ENCODE results near the gene E2F2. TPM values are rescaled to one million over a fixed set of nuclear protein-coding genes. Genes with fewer than 3 reads are reported as not detected.
A peak's percentile ranks its signal among the peaks of the same experiment; 100 is the strongest.

E2F2 gene
- total RNA-seq, 3 donors from 2014 or later (not counting 1 experiment from before 2014, with no cell fraction given), result 2.1 to 3.9 (median 3.2) TPM

GRCh38 chr1:23554127-23554480 is 23.1 kb upstream of the E2F2 start:
- no peak for DNase-seq
- H3K27me3 Mint-ChIP-seq (ENCODE audit: low read depth in 2 of 2), result peaks cover 10 to 16% of the 10 kb centered on the region in 2 donors
- H3K36me3 Mint-ChIP-seq, result no peaks in the 10 kb centered on the region
- no peak for TF ChIP-seq CTCF (IDR thresholded peaks at IDR 0.05)
- ATAC-seq, result no peak
- H3K27ac ChIP-seq (ENCODE audit: low read length), result peak overlapping the region; percentile 68
- H3K4me3 ChIP-seq (ENCODE audit: low read length), result peak overlapping the region; percentile 44
- WGBS (ENCODE audit: insufficient coverage), result 32% methylated on average over 12 of the region's 12 CpGs
- H3K9me3 Mint-ChIP-seq, result no peaks in the 10 kb centered on the region
- H3K4me1 ChIP-seq (ENCODE audit: control insufficient read depth, insufficient read depth, low read length), result peaks cover 29% of the 10 kb centered on the region
- intact Hi-C loops (cut with micrococcal nuclease), result no loop called here
- peaks cover 23 to 34% of the 10 kb centered on the region in 2 donors for H3K4me1 Mint-ChIP-seq
- H3K27ac Mint-ChIP-seq, result peak overlapping the region in 1 of 2 donors; percentile 78
- peak overlapping the region; percentile 94 for H3K4me3 Mint-ChIP-seq
- peaks cover 4% of the 10 kb centered on the region for H3K27me3 ChIP-seq (ENCODE audit: control insufficient read depth, insufficient read depth, low read length)
- H3K36me3 ChIP-seq (ENCODE audit: control insufficient read depth, insufficient read depth, low read length), result no peaks in the 10 kb centered on the region
- no peaks in the 10 kb centered on the region for H3K9me3 ChIP-seq (ENCODE audit: control insufficient read depth, insufficient read depth, low read length)

GRCh38 chr1:23553231-23554126 is 22.4 kb upstream of the E2F2 start:
- Histone ChIP-seq H3K27ac (ENCODE audit: low read length) (no peak overlapping the region), H3K36me3 (ENCODE audit: control insufficient read depth, insufficient read depth, low read length) (no peaks in the 10 kb centered on the region), H3K27me3 (ENCODE audit: control insufficient read depth, insufficient read depth, low read length) (no peaks in the 10 kb centered on the region), H3K4me1 (ENCODE audit: control insufficient read depth, insufficient read depth, low read length) (peaks cover 22% of the 10 kb centered on the region), H3K4me3 (ENCODE audit: low read length) (no peak overlapping the region), H3K9me3 (ENCODE audit: control insufficient read depth, insufficient read depth, low read length) (no peaks in the 10 kb centered on the region)
- H3K36me3 Mint-ChIP-seq, result no peaks in the 10 kb centered on the region
- ATAC-seq (no peak), DNase-seq (no peak)
- peaks cover 10 to 13% of the 10 kb centered on the region in 2 donors for H3K27me3 Mint-ChIP-seq (ENCODE audit: low read depth in 2 of 2)
- peak overlapping the region; percentile 94 for H3K4me3 Mint-ChIP-seq
- WGBS (ENCODE audit: insufficient coverage), result 75% methylated on average over 21 of the region's 21 CpGs
- intact Hi-C loops (cut with micrococcal nuclease), result no loop called here
- peaks cover 17 to 27% of the 10 kb centered on the region in 2 donors for H3K4me1 Mint-ChIP-seq
- peak overlapping the region in 1 of 2 donors; percentile 78 for H3K27ac Mint-ChIP-seq
- no peaks in the 10 kb centered on the region for H3K9me3 Mint-ChIP-seq
- no peak for TF ChIP-seq CTCF (IDR thresholded peaks at IDR 0.05)

- intact Hi-C loops (cut with micrococcal nuclease), result no loop called here
- Histone ChIP-seq H3K27me3 (ENCODE audit: control insufficient read depth, insufficient read depth, low read length) (no peaks in the 10 kb centered on the region), H3K9me3 (ENCODE audit: control insufficient read depth, insufficient read depth, low read length) (no peaks in the 10 kb centered on the region), H3K27ac (ENCODE audit: low read length) (no peak overlapping the region), H3K4me3 (ENCODE audit: low read length) (no peak overlapping the region), H3K36me3 (ENCODE audit: control insufficient read depth, insufficient read depth, low read length) (no peaks in the 10 kb centered on the region), H3K4me1 (ENCODE audit: control insufficient read depth, insufficient read depth, low read length) (peaks cover 16% of the 10 kb centered on the region)
- DNase-seq (no peak), ATAC-seq (no peak)
- TF ChIP-seq CTCF (IDR thresholded peaks at IDR 0.05), result no peak
- WGBS (ENCODE audit: insufficient coverage), result 77% methylated on average over 3 of the region's 4 CpGs
- peaks cover 17 to 21% of the 10 kb centered on the region in 2 donors for H3K4me1 Mint-ChIP-seq
- no peak overlapping the region for H3K4me3 Mint-ChIP-seq
- peaks cover 0 to 6% of the 10 kb centered on the region in 2 donors for H3K27me3 Mint-ChIP-seq (ENCODE audit: low read depth in 2 of 2)
- no peak overlapping the region for H3K27ac Mint-ChIP-seq
- no peaks in the 10 kb centered on the region for H3K9me3 Mint-ChIP-seq
- no peaks in the 10 kb centered on the region for H3K36me3 Mint-ChIP-seq
Measured at GRCh38 chr1:23551849-23552248, 20.8 kb upstream of the E2F2 start.
